Activated T-cell treated with anti-CD3 and anti-CD28 coated beads for 4 hours (primary cell): ENCODE data around the gene MTURN.

ENCODE experiments used
- DNase-seq: peaks from one replicate; pipeline ENCODE4 v3.0.0-alpha.2; 2020

MTURN gene

GRCh38 chr7:30136117-30136731 lies 1.4 kb downstream of the MTURN start:
- no peak for DNase-seq

- no peak for DNase-seq
Measured at GRCh38 chr7:30136743-30137485, 2.1 kb downstream of the MTURN start.

GRCh38 chr7:30139836-30140384 lies 5.1 kb downstream of the MTURN start:
- DNase-seq, result no peak

- no peak for DNase-seq
Measured at GRCh38 chr7:30140456-30140855, 5.7 kb downstream of the MTURN start.

GRCh38 chr7:30142710-30143109 lies 7.9 kb downstream of the MTURN start:
- no peak for DNase-seq

GRCh38 chr7:30143748-30144251 lies 9.0 kb downstream of the MTURN start:
- no peak for DNase-seq

- DNase-seq, result no peak
Measured at GRCh38 chr7:30144657-30145306, 10.0 kb downstream of the MTURN start.

- no peak for DNase-seq
Measured at GRCh38 chr7:30145426-30145970, 10.7 kb downstream of the MTURN start.

GRCh38 chr7:30146127-30146612 lies 11.4 kb downstream of the MTURN start:
- DNase-seq, result no peak

- no peak for DNase-seq
Measured at GRCh38 chr7:30147223-30147622, 12.4 kb downstream of the MTURN start.

GRCh38 chr7:30147785-30148184 lies 13.0 kb downstream of the MTURN start:
- DNase-seq, result no peak

- DNase-seq, result no peak
Measured at GRCh38 chr7:30148426-30148825, 13.6 kb downstream of the MTURN start.

- DNase-seq, result no peak
Measured at GRCh38 chr7:30148951-30149459, 14.2 kb downstream of the MTURN start.

GRCh38 chr7:30149640-30150272 lies 15.0 kb downstream of the MTURN start:
- DNase-seq, result no peak

- DNase-seq, result no peak
Measured at GRCh38 chr7:30150711-30151110, 15.9 kb downstream of the MTURN start.

- DNase-seq, result no peak
Measured at GRCh38 chr7:30154111-30154587, 19.4 kb downstream of the MTURN start.

GRCh38 chr7:30155481-30155880 lies 20.7 kb downstream of the MTURN start:
- no peak for DNase-seq

- no peak for DNase-seq
Measured at GRCh38 chr7:30157204-30157603, 22.4 kb downstream of the MTURN start.

GRCh38 chr7:30159163-30159562 lies 24.4 kb downstream of the MTURN start:
- no peak for DNase-seq

- DNase-seq, result no peak
Measured at GRCh38 chr7:30159698-30160143, 24.9 kb downstream of the MTURN start.

- no peak for DNase-seq
Measured at GRCh38 chr7:30160329-30160728, 25.5 kb downstream of the MTURN start.

- no peak for DNase-seq
Measured at GRCh38 chr7:30162133-30162532, 27.3 kb downstream of the MTURN start.
